Right cardiac atrium (tissue), 5 donors: ENCODE results near the gene UBE2E1. TPM values are rescaled to one million over a fixed set of nuclear protein-coding genes. Genes with fewer than 3 reads are reported as not detected.
"Not testable (repeated sequence)": the region's sequence is repeated elsewhere in the genome, so short reads cannot be mapped to it uniquely, and the experiment has no call there.

Source experiments
- ATAC-seq, 2 donors: fragments of 200-7000 bp; cut with Tn5 transposase; one replicate each; pipeline versions ENCODE4 v1.8.0 to v1.9.1; 2020; ENCODE audit warnings: moderate library complexity in 2 of 2, mild to moderate bottlenecking in 1 of 2
- DNase-seq, 3 donors: peaks; one replicate each; pipeline ENCODE4 v3.0.0-alpha.2; 2020
- H3K27ac ChIP-seq: one replicate; pipeline ENCODE4 v1.5.1; 2013; ENCODE audit warnings: mild to moderate bottlenecking, low read length, control low read depth, moderate library complexity
- H3K27me3 ChIP-seq: one replicate; pipeline ENCODE4 v1.6.1; 2013; ENCODE audit not compliant: control insufficient read depth, insufficient read depth
- H3K4me1 ChIP-seq: one replicate; pipeline ENCODE4 v1.6.1; 2013; ENCODE audit warnings: low read length; ENCODE audit not compliant: control insufficient read depth, insufficient read depth
- H3K4me3 ChIP-seq: one replicate; pipeline ENCODE4 v1.5.1; 2013; ENCODE audit warnings: low read length, control low read depth
- H3K9me3 ChIP-seq: one replicate; pipeline ENCODE4 v1.6.1; 2013; ENCODE audit warnings: low read length; ENCODE audit not compliant: control insufficient read depth
- WGBS: extraction: QIAGEN DNeasy Blood & Tissue Kit; methylation state at CpG from one replicate; pipeline ENCODE4 v1.1.7; 2013; 5-methylcytosine and 5-hydroxymethylcytosine counted together
- intact Hi-C, 4 donors: fragments of 100-400 bp; cut with DNase I; formaldehyde crosslinking; loops; one replicate each; pipeline versions ENCODE4 v1.11.0 to v1.14.0; 2022 to 2023
- polyA plus RNA-seq: library from polyadenylated mRNA; stranded (reverse); fragments of 200-250 nt; gene quantifications from one replicate; pipeline ENCODE4 v1.2.3, GENCODE V29; 2013
- total RNA-seq, 4 donors: library from RNA; stranded (reverse); fragmentation: NEBNext Ultra II Directional; extraction: Animal tissue kit (Norgen Biotek cat#: 25700); gene quantifications; one replicate each; pipeline ENCODE4 v1.2.1, GENCODE V29; 2021
- donor health status: healthy with polysubstance abuse.
- donor health status: DM: no; HTN: yes; CAD: no.
- donor health status: DM: no; HTN: no; CAD: no.
- donor health status: DM: no; HTN: yes; CAD: no; lungs with severe emphysema.
- donor health status: DM: yes; HTN: yes; CAD: no.

UBE2E1 gene
- total and polyA plus RNA-seq, 5 donors: 47.9 to 64.4 (median 51.8) TPM

GRCh38 chr3:23873941-23874340 lies 68.2 kb downstream of the UBE2E1 start:
- no peak overlapping the region for H3K27ac ChIP-seq
- peaks cover 5% of the 10 kb centered on the region for H3K4me1 ChIP-seq
- H3K27me3 ChIP-seq: no peaks in the 10 kb centered on the region
- no peaks in the 10 kb centered on the region for H3K9me3 ChIP-seq
- DNase-seq (no peak), ATAC-seq (peak in 1 of 2 donors; percentile 20)
- 49% methylated on average over 2 of the region's 2 CpGs for WGBS
- intact Hi-C loops: no loop called here
- no peak overlapping the region for H3K4me3 ChIP-seq

- H3K4me3 ChIP-seq: no peak overlapping the region
- DNase-seq (no peak), ATAC-seq (no peak)
- intact Hi-C loops: no loop called here
- peaks cover 5% of the 10 kb centered on the region for H3K4me1 ChIP-seq
- H3K27me3 ChIP-seq: no peaks in the 10 kb centered on the region
- H3K9me3 ChIP-seq: no peaks in the 10 kb centered on the region
- no peak overlapping the region for H3K27ac ChIP-seq
- 72% methylated on average over 6 of the region's 6 CpGs for WGBS
Measured at GRCh38 chr3:23874359-23875112, 68.8 kb downstream of the UBE2E1 start.

GRCh38 chr3:23875113-23875725 lies 69.5 kb downstream of the UBE2E1 start:
- H3K4me1 ChIP-seq: peaks cover 1% of the 10 kb centered on the region
- intact Hi-C loops: no loop called here

GRCh38 chr3:23876923-23877322 lies 71.2 kb downstream of the UBE2E1 start:
- ATAC-seq: no peak
- Histone ChIP-seq H3K27ac (no peak overlapping the region), H3K9me3 (no peaks in the 10 kb centered on the region), H3K27me3 (no peaks in the 10 kb centered on the region), H3K4me1 (no peaks in the 10 kb centered on the region), H3K4me3 (no peak overlapping the region)
- WGBS: 69% methylated on average over 2 of the region's 2 CpGs
- intact Hi-C loops: no loop called here
- DNase-seq: no peak

More at GRCh38 chr3:23875113-23875725, 69.5 kb downstream of the UBE2E1 start:
- H3K27me3 ChIP-seq: no peaks in the 10 kb centered on the region
- ATAC-seq: no peak
- 73% methylated on average over 4 of the region's 4 CpGs for WGBS
- no peaks in the 10 kb centered on the region for H3K9me3 ChIP-seq
- no peak overlapping the region for H3K27ac ChIP-seq
- no peak for DNase-seq
- H3K4me3 ChIP-seq: no peak overlapping the region

GRCh38 chr3:23877329-23877980 lies 71.7 kb downstream of the UBE2E1 start:
- H3K4me1 ChIP-seq: no peaks in the 10 kb centered on the region
- H3K4me3 ChIP-seq: no peak overlapping the region
- intact Hi-C loops: no loop called here
- no peaks in the 10 kb centered on the region for H3K27me3 ChIP-seq
- DNase-seq (peak in 2 of 3 donors; percentile 57 to 59), ATAC-seq (peak; percentile 41 to 75)
- no peaks in the 10 kb centered on the region for H3K9me3 ChIP-seq
- no peak overlapping the region for H3K27ac ChIP-seq
- WGBS: 38% methylated on average over 5 of the region's 5 CpGs

- no peaks in the 10 kb centered on the region for H3K9me3 ChIP-seq
- no peak overlapping the region for H3K4me3 ChIP-seq
- H3K27me3 ChIP-seq: no peaks in the 10 kb centered on the region
- 95% methylated on average over 8 of the region's 8 CpGs for WGBS
- DNase-seq: no peak
- no peaks in the 10 kb centered on the region for H3K4me1 ChIP-seq
- intact Hi-C loops: no loop called here
- H3K27ac ChIP-seq: no peak overlapping the region
- no peak for ATAC-seq
Measured at GRCh38 chr3:23879485-23879884, 73.7 kb downstream of the UBE2E1 start.

GRCh38 chr3:23880703-23881339 lies 75.1 kb downstream of the UBE2E1 start:
- ATAC-seq (peak in 1 of 2 donors; percentile 30), DNase-seq (no peak)
- no peak overlapping the region for H3K4me3 ChIP-seq
- 49% methylated on average over 4 of the region's 4 CpGs for WGBS
- no peaks in the 10 kb centered on the region for H3K4me1 ChIP-seq
- H3K9me3 ChIP-seq: no peaks in the 10 kb centered on the region
- no peak overlapping the region for H3K27ac ChIP-seq
- H3K27me3 ChIP-seq: no peaks in the 10 kb centered on the region
- intact Hi-C loops: no loop called here

- DNase-seq, H3K27ac ChIP-seq, H3K4me3 ChIP-seq, intact Hi-C loops, ATAC-seq, H3K4me1 ChIP-seq, H3K27me3 ChIP-seq, H3K9me3 ChIP-seq: not testable (repeated sequence)
- WGBS: 88% methylated on average over 4 of the region's 4 CpGs
Measured at GRCh38 chr3:23881993-23882392, 76.2 kb downstream of the UBE2E1 start.

GRCh38 chr3:23882487-23882918 lies 76.7 kb downstream of the UBE2E1 start:
- DNase-seq: peak in 1 of 3 donors; percentile 55
- peak; percentile 40 to 55 for ATAC-seq
- 97% methylated on average over 28 of the region's 28 CpGs for WGBS
- Histone ChIP-seq H3K4me3 (no peak overlapping the region), H3K4me1 (no peaks in the 10 kb centered on the region), H3K9me3 (no peaks in the 10 kb centered on the region), H3K27me3 (no peaks in the 10 kb centered on the region), H3K27ac (no peak overlapping the region)
- intact Hi-C loops: no loop called here

GRCh38 chr3:23884481-23884880 lies 78.7 kb downstream of the UBE2E1 start:
- Histone ChIP-seq H3K4me1 (peaks cover 2% of the 10 kb centered on the region), H3K4me3 (no peak overlapping the region), H3K27ac (no peak overlapping the region), H3K9me3 (no peaks in the 10 kb centered on the region), H3K27me3 (no peaks in the 10 kb centered on the region)
- 90% methylated on average over 2 of the region's 2 CpGs for WGBS
- no peak for ATAC-seq
- intact Hi-C loops: no loop called here
- DNase-seq: no peak

GRCh38 chr3:23885210-23885609 lies 79.5 kb downstream of the UBE2E1 start:
- Histone ChIP-seq H3K27ac (no peak overlapping the region), H3K27me3 (no peaks in the 10 kb centered on the region), H3K4me3 (no peak overlapping the region), H3K4me1 (peaks cover 2% of the 10 kb centered on the region), H3K9me3 (no peaks in the 10 kb centered on the region)
- intact Hi-C loops: no loop called here
- WGBS: 88% methylated on average over 6 of the region's 6 CpGs
- ATAC-seq (no peak), DNase-seq (no peak)
